SU-DHL-6 (cell line): ENCODE measurements around the gene CPN1.

ENCODE experiments used
- H2AFZ ChIP-seq: fragments of 200-600 bp; sonication (generic); 2 replicates; pipeline ENCODE4 v1.6.1; 2014; ENCODE audit warnings: low read depth, mild to moderate bottlenecking, moderate library complexity, mixed read lengths, antibody characterized with exemption, low read length; ENCODE audit not compliant: severe bottlenecking
- H3F3A ChIP-seq: fragments of 200-600 bp; shearing (Covaris generic); 2 replicates; pipeline ENCODE4 v1.6.0; 2016; ENCODE audit warnings: antibody characterized with exemption, mild to moderate bottlenecking; ENCODE audit not compliant: insufficient read depth
- H3K27ac ChIP-seq: fragments of 200-600 bp; sonication (generic); 2 replicates; pipeline ENCODE4 v1.5.1; 2016; ENCODE audit warnings: low read depth, mild to moderate bottlenecking, low read length, moderate library complexity, mixed read lengths
- H3K27me3 ChIP-seq: fragments of 200-600 bp; sonication (generic), shearing (Covaris generic); 2 replicates; pipeline ENCODE4 v1.6.0; 2014; ENCODE audit warnings: mild to moderate bottlenecking, low read length
- H3K36me3 ChIP-seq: fragments of 200-600 bp; sonication (generic); 2 replicates; pipeline ENCODE4 v1.6.1; 2014; ENCODE audit warnings: mild to moderate bottlenecking, low read length, mixed read lengths
- H3K4me2 ChIP-seq: fragments of 300-600, 200-600 bp; shearing (Covaris generic), sonication (generic); 2 replicates; pipeline ENCODE4 v1.6.0; 2014; ENCODE audit warnings: low read length, low read depth, mild to moderate bottlenecking; ENCODE audit not compliant: poor library complexity, severe bottlenecking
- H3K4me3 ChIP-seq: fragments of 200-600 bp; sonication (generic); 2 replicates; pipeline ENCODE4 v1.5.1; 2014; ENCODE audit warnings: antibody characterized with exemption, low read length, mild to moderate bottlenecking, mixed read lengths; ENCODE audit not compliant: insufficient read depth, poor library complexity, severe bottlenecking
- H3K79me2 ChIP-seq: fragments of 200-600 bp; sonication (generic); 2 replicates; pipeline ENCODE4 v1.6.1; 2014; ENCODE audit warnings: mild to moderate bottlenecking, low read length, moderate library complexity; ENCODE audit not compliant: insufficient read depth
- H3K9ac ChIP-seq: fragments of 200-600 bp; sonication (generic); 2 replicates; pipeline ENCODE4 v1.7.0; 2014; ENCODE audit warnings: mild to moderate bottlenecking, low read length
- H3K9me2 ChIP-seq: fragments of 200-600 bp; sonication (generic); replicated peaks from 2 replicates; pipeline ENCODE4 v1.6.1; 2014; ENCODE audit warnings: low read length; ENCODE audit not compliant: insufficient read depth
- H3K9me3 ChIP-seq: fragments of 200-600 bp; sonication (generic); 2 replicates; pipeline ENCODE4 v1.6.1; 2014; ENCODE audit warnings: low read length, mixed read lengths; ENCODE audit not compliant: insufficient read depth
- H4K20me1 ChIP-seq: fragments of 200-600 bp; sonication (generic); 2 replicates; pipeline ENCODE4 v1.6.1; 2014; ENCODE audit warnings: low read depth, mild to moderate bottlenecking, antibody characterized with exemption, low read length, moderate library complexity, mixed read lengths
- CTCF ChIP-seq: fragments of 200-600 bp; sonication (generic); IDR thresholded peaks from one replicate; pipeline ENCODE4 v1.5.1; 2017; ENCODE audit warnings: antibody characterized with exemption, mild to moderate bottlenecking, low read length, moderate library complexity; ENCODE audit not compliant: insufficient read depth, poor library complexity, severe bottlenecking
- EZH2phosphoT487 ChIP-seq: fragments of 200-600 bp; sonication (generic), shearing (Covaris generic); conservative IDR thresholded peaks from 2 replicates; pipeline ENCODE4 v1.6.1; 2018; ENCODE audit warnings: mild to moderate bottlenecking, antibody characterized with exemption, low read length, moderate library complexity, mixed read lengths

CPN1 gene

GRCh38 chr10:100004805-100005510, 76.7 kb downstream of the CPN1 start:
- no peak overlapping the region for H3K4me3 ChIP-seq
- H3K27ac ChIP-seq: no peak overlapping the region
- H3F3A ChIP-seq: no peaks in the 10 kb centered on the region
- no peaks in the 10 kb centered on the region for H3K27me3 ChIP-seq
- H2AFZ ChIP-seq: no peak overlapping the region
- no peaks in the 10 kb centered on the region for H3K9me2 ChIP-seq
- H4K20me1 ChIP-seq: no peaks in the 10 kb centered on the region
- H3K36me3 ChIP-seq: no peaks in the 10 kb centered on the region
- no peak overlapping the region for H3K9ac ChIP-seq
- no peak overlapping the region for H3K4me2 ChIP-seq
- no peak for TF ChIP-seq EZH2phosphoT487
- no peak for TF ChIP-seq CTCF
- H3K79me2 ChIP-seq: peaks cover 3% of the 10 kb centered on the region; the same call in 1 of the 2 replicates
- no peaks in the 10 kb centered on the region for H3K9me3 ChIP-seq

- no peaks in the 10 kb centered on the region for H3F3A ChIP-seq
- no peak overlapping the region for H3K4me2 ChIP-seq
- H3K27me3 ChIP-seq: no peaks in the 10 kb centered on the region
- no peak for TF ChIP-seq CTCF
- no peaks in the 10 kb centered on the region for H4K20me1 ChIP-seq
- H3K36me3 ChIP-seq: no peaks in the 10 kb centered on the region
- no peaks in the 10 kb centered on the region for H3K9me3 ChIP-seq
- H2AFZ ChIP-seq: no peak overlapping the region
- H3K9ac ChIP-seq: no peak overlapping the region
- H3K4me3 ChIP-seq: no peak overlapping the region
- H3K79me2 ChIP-seq: peaks cover 3% of the 10 kb centered on the region; the same call in 1 of the 2 replicates
- no peaks in the 10 kb centered on the region for H3K9me2 ChIP-seq
- H3K27ac ChIP-seq: no peak overlapping the region
Measured at GRCh38 chr10:100000109-100000644, 81.5 kb downstream of the CPN1 start.

- Histone ChIP-seq H3K9me2 (no peaks in the 10 kb centered on the region), H2AFZ (no peak overlapping the region), H3K79me2 (peaks cover 3% of the 10 kb centered on the region; the same call in 1 of the 2 replicates), H3K4me2 (no peak overlapping the region), H3K27me3 (no peaks in the 10 kb centered on the region), H3K36me3 (no peaks in the 10 kb centered on the region), H3K9ac (no peak overlapping the region), H3K4me3 (no peak overlapping the region), H4K20me1 (no peaks in the 10 kb centered on the region), H3F3A (no peaks in the 10 kb centered on the region), H3K9me3 (no peaks in the 10 kb centered on the region), H3K27ac (no peak overlapping the region)
- TF ChIP-seq EZH2phosphoT487 (no peak), CTCF (no peak)
Measured at GRCh38 chr10:99999319-100000108, 82.2 kb downstream of the CPN1 start.
